Measurements from ENCODE around the gene SLX4IP. TPM values are rescaled to one million over a fixed set of nuclear protein-coding genes. Genes with fewer than 3 reads are reported as not detected.
A peak's percentile ranks its signal among the peaks of the same experiment; 100 is the strongest.

The SLX4IP gene
- total and polyA plus RNA-seq, 2 donors (not counting 1 experiment from before 2014, with no cell fraction given), result 1.9 to 8.1 TPM

DNA sequence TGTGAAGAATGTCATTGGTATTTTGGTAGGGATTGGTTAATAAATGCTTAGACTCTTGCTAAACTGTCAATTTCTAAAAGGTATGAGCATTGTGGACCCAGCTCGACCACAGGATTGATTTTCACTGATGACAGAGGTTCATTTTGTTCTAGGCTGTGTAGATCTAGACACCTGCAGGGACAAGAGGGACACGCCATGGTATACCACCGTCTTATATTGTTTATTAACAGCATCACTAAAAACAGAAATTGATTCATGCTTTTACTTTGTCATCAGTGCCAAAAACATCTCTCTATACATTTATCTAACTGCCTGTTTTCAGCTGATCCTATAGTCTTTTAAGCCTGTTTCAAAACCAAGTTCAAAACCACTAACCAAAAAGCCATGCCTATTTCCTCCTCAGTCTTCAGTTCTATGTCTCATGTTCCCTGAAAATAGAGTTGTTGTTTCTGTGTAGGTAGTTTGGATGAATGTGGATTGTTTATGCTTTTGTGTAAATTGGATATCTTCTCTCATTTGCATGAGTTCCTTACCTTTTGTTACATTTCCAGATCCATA, 128.9 kb downstream of the SLX4IP start:
- Histone ChIP-seq H3K79me2 (ENCODE audit: control insufficient read depth, insufficient read depth, low read length) (no peaks in the 10 kb centered on the region), H3K27ac (ENCODE audit: insufficient read depth, low read length) (no peak overlapping the region), H3K9ac (ENCODE audit: insufficient read depth, low read length) (no peak overlapping the region), H4K20me1 (ENCODE audit: control insufficient read depth, extremely low read depth, insufficient read depth, low read length) (no peaks in the 10 kb centered on the region), H3K9me3 (ENCODE audit: control insufficient read depth, insufficient read depth, low read depth, low read length) (no peaks in the 10 kb centered on the region), H2AFZ (ENCODE audit: low read length) (no peak overlapping the region), H3K4me3 (replicated peaks in 1 of 4; ENCODE audit: control extremely low read depth in 1 of 4, insufficient read depth in 1 of 4, low read depth in 3 of 4, low read length in 4 of 4) (no peak overlapping the region), H3K4me2 (ENCODE audit: extremely low read depth, insufficient read depth, low read length) (no peak overlapping the region), H3K36me3 (ENCODE audit: control insufficient read depth, insufficient read depth, low read length) (no peaks in the 10 kb centered on the region), H3K4me1 (ENCODE audit: control insufficient read depth, extremely low read depth, insufficient read depth, low read length) (peaks cover 3% of the 10 kb centered on the region), H3K27me3 (ENCODE audit: control insufficient read depth, insufficient read depth, low read length) (no peaks in the 10 kb centered on the region)
- TF ChIP-seq CTCF (conservative IDR thresholded peaks at IDR 0.05 in 1 of 2, IDR thresholded peaks at IDR 0.05 in 1 of 2; ENCODE audit: low read depth in 1 of 2, low read length in 2 of 2) (no peak), EZH2 (IDR thresholded peaks at IDR 0.05; ENCODE audit: low read length, missing control alignments) (no peak)
- DNase-seq (ENCODE audit: low read depth in 2 of 2), result no peak

DNA sequence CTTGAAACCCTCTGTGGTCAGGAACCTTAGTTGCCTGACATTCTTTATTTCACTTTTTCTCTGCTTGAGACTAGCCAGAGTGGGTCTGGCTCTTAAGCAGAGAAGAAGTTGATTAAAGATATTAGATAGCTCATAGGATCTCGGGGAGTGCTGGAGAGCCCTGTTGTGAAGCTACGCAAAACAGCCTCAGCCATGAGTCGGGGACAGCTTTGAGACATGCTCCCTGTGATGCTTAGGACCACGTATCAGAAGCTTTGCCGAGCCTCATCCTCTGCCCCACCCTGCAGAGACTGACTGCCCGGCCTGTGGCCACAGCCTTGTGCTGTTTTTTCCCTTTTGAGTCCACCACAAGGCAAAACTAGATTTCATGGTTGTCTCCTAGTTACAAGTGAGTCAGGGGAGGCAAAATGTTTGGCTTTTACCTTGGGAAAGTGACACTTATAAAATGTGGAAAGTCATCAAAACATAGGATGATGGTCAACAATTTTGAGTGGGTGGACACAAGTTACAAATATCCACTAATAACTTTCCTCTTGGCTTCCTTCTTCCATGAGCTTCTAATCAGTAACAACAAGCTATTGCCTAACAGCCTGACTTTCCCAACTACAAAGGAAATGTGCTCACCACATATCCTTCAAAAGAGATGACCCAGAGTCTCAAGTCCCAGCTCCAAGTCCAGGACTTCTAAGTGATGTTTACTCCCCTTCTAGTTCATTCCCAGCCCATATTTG, 130.3 kb downstream of the SLX4IP start:
- Histone ChIP-seq H3K27ac (ENCODE audit: insufficient read depth, low read length) (no peak overlapping the region), H3K27me3 (ENCODE audit: control insufficient read depth, insufficient read depth, low read length) (no peaks in the 10 kb centered on the region), H3K4me2 (ENCODE audit: extremely low read depth, insufficient read depth, low read length) (no peak overlapping the region), H2AFZ (ENCODE audit: low read length) (no peak overlapping the region), H3K36me3 (ENCODE audit: control insufficient read depth, insufficient read depth, low read length) (no peaks in the 10 kb centered on the region), H3K9me3 (ENCODE audit: control insufficient read depth, insufficient read depth, low read depth, low read length) (no peaks in the 10 kb centered on the region), H3K9ac (ENCODE audit: insufficient read depth, low read length) (no peak overlapping the region), H3K4me1 (ENCODE audit: control insufficient read depth, extremely low read depth, insufficient read depth, low read length) (no peaks in the 10 kb centered on the region), H3K4me3 (replicated peaks in 1 of 4; ENCODE audit: control extremely low read depth in 1 of 4, insufficient read depth in 1 of 4, low read depth in 3 of 4, low read length in 4 of 4) (no peak overlapping the region), H4K20me1 (ENCODE audit: control insufficient read depth, extremely low read depth, insufficient read depth, low read length) (no peaks in the 10 kb centered on the region), H3K79me2 (ENCODE audit: control insufficient read depth, insufficient read depth, low read length) (no peaks in the 10 kb centered on the region)
- DNase-seq (ENCODE audit: low read depth in 2 of 2), result peak; percentile 88 to 90
- TF ChIP-seq EZH2 (IDR thresholded peaks at IDR 0.05; ENCODE audit: low read length, missing control alignments) (no peak), CTCF (conservative IDR thresholded peaks at IDR 0.05 in 1 of 2, IDR thresholded peaks at IDR 0.05 in 1 of 2; ENCODE audit: low read depth in 1 of 2, low read length in 2 of 2) (no peak)

DNA sequence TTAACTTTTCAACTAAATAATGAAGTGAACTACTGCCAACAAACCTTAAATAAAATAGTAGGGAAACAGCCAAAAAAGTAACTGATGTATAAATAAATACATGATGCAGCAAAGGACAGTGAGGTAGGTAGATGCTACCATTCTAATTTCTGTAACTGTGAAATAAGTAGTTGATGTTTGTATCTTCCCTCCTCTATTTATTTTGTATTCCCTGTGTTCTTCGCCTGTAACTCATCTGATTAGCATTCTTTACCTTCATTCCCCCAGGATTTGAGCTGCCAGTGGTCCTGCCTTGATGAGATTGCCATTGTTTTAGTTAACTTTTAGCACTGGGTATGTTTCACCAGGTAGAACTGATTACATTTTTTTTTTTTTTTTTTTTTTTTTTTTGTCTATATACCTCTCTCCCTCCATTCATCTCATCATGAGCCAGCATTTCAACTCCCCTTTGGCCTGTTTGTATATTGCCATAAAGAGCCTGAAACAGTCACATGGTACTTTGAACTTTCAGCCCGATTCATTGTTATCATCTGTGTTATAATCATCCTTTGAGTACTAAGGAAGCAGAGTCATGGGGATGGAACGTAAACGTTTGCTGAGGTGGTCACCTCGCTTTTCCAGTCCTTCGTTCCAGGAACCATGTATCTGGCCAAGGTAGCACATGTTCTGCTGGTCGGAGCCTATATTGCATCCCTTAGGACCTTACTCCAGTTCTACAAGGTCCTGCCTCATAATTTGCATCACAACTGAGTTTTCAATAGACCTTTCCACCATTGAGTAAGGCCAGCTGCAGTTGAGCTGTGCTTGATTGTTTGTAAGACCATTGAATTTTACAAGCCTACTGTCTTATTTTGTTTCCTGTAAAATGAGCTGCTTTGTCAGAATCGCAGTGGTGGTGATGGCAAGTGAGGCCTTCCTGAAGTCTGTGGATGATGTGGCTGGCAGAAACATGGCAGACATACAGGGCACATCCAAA, 131.1 kb downstream of the SLX4IP start:
- Histone ChIP-seq H3K9me3 (ENCODE audit: control insufficient read depth, insufficient read depth, low read depth, low read length) (no peaks in the 10 kb centered on the region), H3K4me1 (ENCODE audit: control insufficient read depth, extremely low read depth, insufficient read depth, low read length) (no peaks in the 10 kb centered on the region), H3K27ac (ENCODE audit: insufficient read depth, low read length) (no peak overlapping the region), H3K4me2 (ENCODE audit: extremely low read depth, insufficient read depth, low read length) (no peak overlapping the region), H2AFZ (ENCODE audit: low read length) (no peak overlapping the region), H4K20me1 (ENCODE audit: control insufficient read depth, extremely low read depth, insufficient read depth, low read length) (no peaks in the 10 kb centered on the region), H3K4me3 (replicated peaks in 1 of 4; ENCODE audit: control extremely low read depth in 1 of 4, insufficient read depth in 1 of 4, low read depth in 3 of 4, low read length in 4 of 4) (no peak overlapping the region), H3K36me3 (ENCODE audit: control insufficient read depth, insufficient read depth, low read length) (no peaks in the 10 kb centered on the region), H3K9ac (ENCODE audit: insufficient read depth, low read length) (no peak overlapping the region), H3K79me2 (ENCODE audit: control insufficient read depth, insufficient read depth, low read length) (no peaks in the 10 kb centered on the region), H3K27me3 (ENCODE audit: control insufficient read depth, insufficient read depth, low read length) (no peaks in the 10 kb centered on the region)
- no peak for TF ChIP-seq EZH2 (IDR thresholded peaks at IDR 0.05; ENCODE audit: low read length, missing control alignments)
- no peak for TF ChIP-seq CTCF (conservative IDR thresholded peaks at IDR 0.05 in 1 of 2, IDR thresholded peaks at IDR 0.05 in 1 of 2; ENCODE audit: low read depth in 1 of 2, low read length in 2 of 2)
- no peak for DNase-seq (ENCODE audit: low read depth in 2 of 2)
